Spleen (tissue), 11 donors: Measurements from ENCODE around the gene CYBA. TPM values are rescaled to one million over a fixed set of nuclear protein-coding genes. Genes with fewer than 3 reads are reported as not detected.
A peak's percentile ranks its signal among the peaks of the same experiment; 100 is the strongest.
"Not testable (repeated sequence)": the region's sequence is repeated elsewhere in the genome, so short reads cannot be mapped to it uniquely, and the experiment has no call there.

Source experiments
- DNase-seq: peaks from one replicate; pipeline ENCODE4 v3.0.0-alpha.2; 2020
- H3K27ac ChIP-seq, 8 donors: fragments of 200-600 bp; sonication (generic) in 7 of 8; 1 replicate in 4 of 8; 2 replicates in 4 of 8; pipeline versions ENCODE4 v1.5.0 to v1.8.0; 2016 to 2021; ENCODE audit warnings: inconsistent platforms in 4 of 8, mild to moderate bottlenecking in 4 of 8, moderate library complexity in 1 of 8
- H3K27me3 ChIP-seq, 7 donors: fragments of 200-600 bp; sonication (generic) in 6 of 7; replicated peaks in 1 of 7; 1 replicate in 4 of 7; 2 replicates in 3 of 7; pipeline versions ENCODE4 v1.5.0 to v1.8.0; 2016 to 2021; ENCODE audit warnings: inconsistent platforms in 3 of 7, mild to moderate bottlenecking in 1 of 7
- H3K36me3 ChIP-seq, 6 donors: fragments of 200-600 bp; sonication (generic) in 5 of 6; 1 replicate in 4 of 6; 2 replicates in 2 of 6; pipeline versions ENCODE4 v1.5.0 to v1.8.0; 2016 to 2021; ENCODE audit warnings: inconsistent platforms in 2 of 6
- H3K4me1 ChIP-seq, 6 donors: fragments of 200-600 bp; sonication (generic) in 5 of 6; 1 replicate in 3 of 6; 2 replicates in 3 of 6; pipeline versions ENCODE4 v1.5.0 to v1.8.0; 2016 to 2021; ENCODE audit warnings: inconsistent platforms in 3 of 6
- H3K4me3 ChIP-seq, 8 donors: fragments of 200-600 bp; sonication (generic) in 7 of 8; 1 replicate in 4 of 8; 2 replicates in 4 of 8; pipeline versions ENCODE4 v1.5.0 to v1.8.0; 2016 to 2021; ENCODE audit warnings: inconsistent platforms in 4 of 8, mild to moderate bottlenecking in 4 of 8, moderate library complexity in 2 of 8
- H3K9me3 ChIP-seq, 8 donors: fragments of 200-600 bp; sonication (generic) in 7 of 8; 1 replicate in 4 of 8; 2 replicates in 4 of 8; pipeline versions ENCODE4 v1.5.0 to v1.8.0; 2016 to 2021; ENCODE audit warnings: inconsistent platforms in 4 of 8
- CTCF ChIP-seq, 11 experiments: fragments of 200-600 bp in 7 of 11; fragments of 450-650 bp in 4 of 11; sonication (generic) in 4 of 11; IDR thresholded peaks in 8 of 11; conservative IDR thresholded peaks in 3 of 11; 1 replicate in 7 of 11; 2 replicates in 4 of 11; pipeline versions ENCODE4 v1.4.0 to v1.8.0; 2016 to 2021; ENCODE audit warnings: antibody characterized with exemption in 11 of 11, inconsistent platforms in 4 of 11, mild to moderate bottlenecking in 1 of 11
- POLR2A ChIP-seq, 3 donors: fragments of 450-650 bp; IDR thresholded peaks; one replicate each; pipeline ENCODE4 v1.5.1; 2017; ENCODE audit warnings: antibody characterized with exemption in 3 of 3, mild to moderate bottlenecking in 1 of 3
- POLR2AphosphoS5 ChIP-seq, 3 donors: sonication (generic); formaldehyde crosslinking; IDR thresholded peaks; one replicate each; pipeline ENCODE4 v1.5.1; 2017; ENCODE audit warnings: antibody characterized with exemption in 3 of 3
- WGBS, 5 donors: extraction: QIAGEN DNeasy Blood & Tissue Kit in 3 of 5; methylation state at CpG; one replicate each; pipeline versions ENCODE4 v1.1.5 to v1.1.7; 2013 to 2018; 5-methylcytosine and 5-hydroxymethylcytosine counted together
- intact Hi-C: fragments of 100-400 bp; cut with DNase I; formaldehyde crosslinking; loops from one replicate; pipeline ENCODE4 v1.15.0; 2023; ENCODE audit warnings: low total_unique reads
- polyA plus RNA-seq, 3 donors: library from polyadenylated mRNA; stranded (reverse); fragments of 200-250 nt; gene quantifications; one replicate each; pipeline ENCODE4 v1.2.1, GENCODE V29; 2013
- total RNA-seq, 7 donors: library from RNA; depleted of rRNA in 3 of 7; stranded (reverse); fragments of >200 nt in 3 of 7; fragmentation: NEBNext Ultra II Directional in 4 of 7; extraction: Animal tissue kit (Norgen Biotek cat#: 25700) in 4 of 7; gene quantifications; one replicate each; pipeline versions ENCODE4 v1.1.0 to v1.2.1, GENCODE V29; 2016 to 2021
- donor health status: healthy with polysubstance abuse.
- donor health status: DM: no; HTN: no; CAD: no; lungs with moderate emphysema.
- donor health status: DM: no; HTN: no; CAD: no.
- donor health status: Bipolar disorder and iron deficiency.
- donor health status: healthy.
- donor health status: DM: no; HTN: no; CAD: no.
- donor health status: DM: yes; HTN: yes; CAD: no.

Gene CYBA
- total and polyA plus RNA-seq, 10 donors = 557 to 925 (median 644) TPM

- intact Hi-C loops = no loop called here
- no peaks in the 10 kb centered on the region for H3K9me3 ChIP-seq
- TF ChIP-seq POLR2A (IDR thresholded peaks at IDR 0.05) (no peak), POLR2AphosphoS5 (IDR thresholded peaks at IDR 0.05) (no peak), CTCF (IDR thresholded peaks at IDR 0.05 in 8 of 11, conservative IDR thresholded peaks at IDR 0.05 in 3 of 11) (no peak)
- H3K4me1 ChIP-seq = peaks cover 0 to 62% (median 17%) of the 10 kb centered on the region in 6 donors
- no peak overlapping the region for H3K4me3 ChIP-seq
- DNase-seq = no peak
- H3K27ac ChIP-seq = no peak overlapping the region
- WGBS, 5 donors = 89 to 98% (median 94%) methylated on average over 6 of the region's 6 CpGs
- H3K36me3 ChIP-seq = peaks cover 2 to 99% (median 60%) of the 10 kb centered on the region in 6 donors
- no peaks in the 10 kb centered on the region for H3K27me3 ChIP-seq
Measured at GRCh38 chr16:88610080-88610479, 40.8 kb downstream of the CYBA start.

GRCh38 chr16:88609426-88609825, 41.4 kb downstream of the CYBA start:
- H3K27me3 ChIP-seq, DNase-seq, H3K9me3 ChIP-seq, intact Hi-C loops, H3K4me3 ChIP-seq, H3K27ac ChIP-seq: not testable (repeated sequence)
- peaks cover 2 to 99% (median 67%) of the 10 kb centered on the region in 6 donors for H3K36me3 ChIP-seq
- 93 to 99% (median 96%) methylated on average over 8 of the region's 8 CpGs for WGBS, 5 donors
- peaks cover 0 to 61% (median 15%) of the 10 kb centered on the region in 6 donors for H3K4me1 ChIP-seq

GRCh38 chr16:88608076-88608475, 42.8 kb downstream of the CYBA start:
- no peak overlapping the region for H3K4me3 ChIP-seq
- WGBS, 5 donors = 71 to 89% (median 74%) methylated on average over 6 of the region's 6 CpGs
- peaks cover 0 to 48% (median 9%) of the 10 kb centered on the region in 6 donors for H3K4me1 ChIP-seq
- H3K9me3 ChIP-seq = no peaks in the 10 kb centered on the region
- intact Hi-C loops = no loop called here
- peaks cover 2 to 99% (median 70%) of the 10 kb centered on the region in 6 donors for H3K36me3 ChIP-seq
- TF ChIP-seq POLR2AphosphoS5 (IDR thresholded peaks at IDR 0.05) (no peak), CTCF (IDR thresholded peaks at IDR 0.05 in 8 of 11, conservative IDR thresholded peaks at IDR 0.05 in 3 of 11) (no peak), POLR2A (IDR thresholded peaks at IDR 0.05) (no peak)
- DNase-seq = no peak
- peak overlapping the region in 1 of 8 donors; percentile 23 for H3K27ac ChIP-seq
- no peaks in the 10 kb centered on the region for H3K27me3 ChIP-seq

- intact Hi-C loops = no loop called here
- no peaks in the 10 kb centered on the region for H3K27me3 ChIP-seq
- no peak overlapping the region for H3K4me3 ChIP-seq
- H3K4me1 ChIP-seq = peaks cover 0 to 51% (median 16%) of the 10 kb centered on the region in 6 donors
- no peak for TF ChIP-seq POLR2A (IDR thresholded peaks at IDR 0.05)
- no peak for TF ChIP-seq POLR2AphosphoS5 (IDR thresholded peaks at IDR 0.05)
- TF ChIP-seq CTCF (IDR thresholded peaks at IDR 0.05 in 8 of 11, conservative IDR thresholded peaks at IDR 0.05 in 3 of 11) = no peak
- H3K36me3 ChIP-seq = peaks cover 2 to 99% (median 74%) of the 10 kb centered on the region in 6 donors
- WGBS, 5 donors = 78 to 94% (median 83%) methylated on average over 17 of the region's 17 CpGs
- no peak for DNase-seq
- no peaks in the 10 kb centered on the region for H3K9me3 ChIP-seq
- peak overlapping the region in 2 of 8 donors; percentile 16 to 63 for H3K27ac ChIP-seq
Measured at GRCh38 chr16:88606148-88606757, 44.6 kb downstream of the CYBA start.
